KOPT-K1 (cell line): ENCODE measurements around the gene ABCA3.
"Not testable (repeated sequence)": the region's sequence is repeated elsewhere in the genome, so short reads cannot be mapped to it uniquely, and the experiment has no call there.

Experiments
- H3K27ac ChIP-seq: fragments of 200-600 bp; sonication (generic); 2 replicates; pipeline ENCODE4 v1.5.1; 2016; ENCODE audit warnings: antibody characterized with exemption, mild to moderate bottlenecking, low read depth, low read length; ENCODE audit not compliant: poor library complexity, severe bottlenecking
- H3K36me3 ChIP-seq: fragments of 200-600 bp; sonication (generic); 2 replicates; pipeline ENCODE4 v1.5.1; 2017; ENCODE audit warnings: antibody characterized with exemption, mild to moderate bottlenecking, low read length, moderate library complexity; ENCODE audit not compliant: insufficient read depth
- H3K9me3 ChIP-seq: fragments of 200-600 bp; sonication (generic); 2 replicates; pipeline ENCODE4 v1.5.1; 2017; ENCODE audit warnings: antibody characterized with exemption, low read length, mild to moderate bottlenecking; ENCODE audit not compliant: insufficient read depth, poor library complexity, severe bottlenecking

Gene ABCA3

GRCh38 chr16:2246301-2246885, 94.1 kb downstream of the ABCA3 start:
- Histone ChIP-seq H3K9me3 (no peaks in the 10 kb centered on the region), H3K36me3 (peaks cover 99% of the 10 kb centered on the region), H3K27ac (no peak overlapping the region)

DNA sequence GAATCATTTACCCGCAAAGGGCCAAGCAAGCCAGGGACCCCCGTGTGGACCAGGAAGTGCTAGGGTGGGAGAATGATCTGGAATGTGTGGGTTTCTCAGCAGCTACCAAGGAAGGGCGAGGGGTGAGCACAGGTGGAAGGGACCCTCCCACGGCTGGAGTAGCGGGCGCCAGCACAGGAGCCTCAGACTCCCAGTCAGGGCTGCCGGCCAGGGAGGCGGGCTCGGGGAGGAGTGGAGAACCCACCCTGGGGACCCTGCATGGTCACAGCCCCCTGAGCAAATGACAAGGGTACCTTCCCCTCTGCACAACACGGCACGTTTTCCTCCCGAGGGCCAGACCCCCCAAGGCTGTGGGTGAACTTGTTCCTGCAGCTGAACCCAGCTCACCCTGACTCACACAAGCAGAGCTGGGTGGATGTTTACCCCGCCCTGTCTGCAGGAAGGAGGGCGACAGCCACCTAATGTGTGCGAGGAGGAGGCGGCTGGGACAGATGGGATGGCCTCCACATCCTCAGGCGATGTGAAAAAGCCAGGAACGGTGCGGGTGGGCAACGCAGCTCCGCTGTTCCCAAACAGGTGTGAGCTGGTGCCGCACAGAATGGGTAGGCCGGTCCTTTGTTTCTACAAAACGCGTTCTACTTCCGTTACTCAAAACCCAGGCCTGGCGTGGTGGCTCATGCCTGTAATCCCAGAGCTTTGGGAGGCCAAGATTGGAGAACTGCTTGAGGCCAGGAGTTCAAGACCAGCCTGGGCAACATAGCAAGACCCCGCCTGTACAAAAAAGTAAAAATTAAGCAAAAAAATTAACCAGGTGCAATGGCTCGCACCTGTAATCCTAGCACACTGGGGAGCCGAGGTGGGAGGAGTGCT, 95.4 kb downstream of the ABCA3 start:
- Histone ChIP-seq H3K36me3 (peaks cover 90% of the 10 kb centered on the region), H3K9me3 (no peaks in the 10 kb centered on the region), H3K27ac (no peak overlapping the region)

DNA sequence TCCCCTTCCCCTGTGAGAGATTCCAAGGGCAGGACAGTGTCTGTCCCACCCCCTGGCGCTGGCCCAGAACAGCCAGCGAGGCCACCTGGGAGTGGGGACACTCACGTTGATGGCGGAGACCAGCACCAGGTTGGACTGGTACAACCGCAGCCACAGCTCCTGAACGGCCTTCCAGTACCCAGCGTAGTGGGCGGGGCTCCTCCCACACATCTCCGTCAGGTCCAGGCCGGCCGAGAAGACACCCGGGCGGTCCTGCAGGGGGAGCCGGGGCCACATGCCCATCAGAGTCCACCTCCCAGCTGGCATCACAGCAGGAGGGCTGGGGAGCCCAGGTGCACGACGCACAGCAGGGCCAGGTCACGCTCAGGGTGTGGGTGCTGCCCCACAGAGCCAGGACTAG, 96.2 kb downstream of the ABCA3 start:
- H3K27ac ChIP-seq, result no peak overlapping the region
- H3K9me3 ChIP-seq, result no peaks in the 10 kb centered on the region
- peaks cover 88% of the 10 kb centered on the region for H3K36me3 ChIP-seq

DNA sequence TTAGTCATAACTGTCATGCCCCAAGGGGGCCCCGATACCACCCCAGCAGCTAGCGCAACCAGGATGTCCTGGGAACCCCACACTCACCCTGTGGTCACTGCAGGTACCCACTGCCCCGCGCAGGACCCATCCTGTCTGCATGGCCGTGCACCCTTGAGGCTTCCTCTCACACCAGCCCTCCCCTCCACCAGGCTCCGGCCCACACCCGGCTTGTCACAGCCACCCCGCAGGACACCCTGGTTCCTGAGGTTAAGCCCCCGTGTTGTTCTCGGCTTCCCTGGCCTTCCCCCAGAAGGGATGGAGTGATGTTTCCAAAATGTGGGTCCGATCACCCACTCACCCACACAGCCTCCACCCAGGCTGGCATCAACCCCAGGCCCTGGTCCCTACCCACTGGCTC, 96.7 kb downstream of the ABCA3 start:
- H3K36me3 ChIP-seq, result peaks cover 88% of the 10 kb centered on the region
- no peaks in the 10 kb centered on the region for H3K9me3 ChIP-seq
- H3K27ac ChIP-seq, result no peak overlapping the region

DNA sequence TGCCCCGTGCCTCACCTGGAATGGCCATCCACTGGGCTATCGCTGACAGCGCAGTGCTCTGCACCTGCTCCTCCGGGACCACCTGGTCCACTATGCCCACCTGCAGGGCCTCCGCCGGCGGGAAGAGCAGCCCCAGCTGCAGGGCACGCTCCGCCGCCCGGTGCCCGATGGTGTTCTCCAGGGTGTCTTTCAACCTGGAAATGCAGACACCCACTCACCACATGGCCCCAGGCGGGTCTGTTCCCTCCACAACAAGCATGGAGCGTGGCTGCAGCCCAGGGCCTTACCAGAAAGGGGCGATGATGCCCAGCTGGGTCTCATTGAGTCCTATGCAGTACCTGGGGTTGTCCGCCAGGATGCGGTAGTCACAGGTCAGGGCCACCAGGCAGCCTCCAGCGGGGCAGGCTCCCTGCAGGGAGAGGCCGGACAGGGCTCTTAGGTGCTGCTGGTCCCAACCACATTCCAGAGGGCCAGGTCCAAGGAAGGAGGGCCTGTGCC, 97.4 kb downstream of the ABCA3 start:
- Histone ChIP-seq H3K27ac (no peak overlapping the region), H3K9me3 (no peaks in the 10 kb centered on the region), H3K36me3 (peaks cover 88% of the 10 kb centered on the region)

- Histone ChIP-seq H3K27ac (no peak overlapping the region), H3K36me3 (peaks cover 88% of the 10 kb centered on the region), H3K9me3 (no peaks in the 10 kb centered on the region)
These were observed 97.9 kb downstream of the ABCA3 start for GRCh38 chr16:2242598-2242997.

GRCh38 chr16:2240331-2240730, 100.2 kb downstream of the ABCA3 start:
- not testable (repeated sequence) for H3K27ac ChIP-seq, H3K9me3 ChIP-seq
- H3K36me3 ChIP-seq, result peaks cover 80% of the 10 kb centered on the region

GRCh38 chr16:2238838-2239675, 101.5 kb downstream of the ABCA3 start:
- H3K27ac ChIP-seq, result no peak overlapping the region
- H3K9me3 ChIP-seq, result no peaks in the 10 kb centered on the region
- H3K36me3 ChIP-seq, result peaks cover 80% of the 10 kb centered on the region

DNA sequence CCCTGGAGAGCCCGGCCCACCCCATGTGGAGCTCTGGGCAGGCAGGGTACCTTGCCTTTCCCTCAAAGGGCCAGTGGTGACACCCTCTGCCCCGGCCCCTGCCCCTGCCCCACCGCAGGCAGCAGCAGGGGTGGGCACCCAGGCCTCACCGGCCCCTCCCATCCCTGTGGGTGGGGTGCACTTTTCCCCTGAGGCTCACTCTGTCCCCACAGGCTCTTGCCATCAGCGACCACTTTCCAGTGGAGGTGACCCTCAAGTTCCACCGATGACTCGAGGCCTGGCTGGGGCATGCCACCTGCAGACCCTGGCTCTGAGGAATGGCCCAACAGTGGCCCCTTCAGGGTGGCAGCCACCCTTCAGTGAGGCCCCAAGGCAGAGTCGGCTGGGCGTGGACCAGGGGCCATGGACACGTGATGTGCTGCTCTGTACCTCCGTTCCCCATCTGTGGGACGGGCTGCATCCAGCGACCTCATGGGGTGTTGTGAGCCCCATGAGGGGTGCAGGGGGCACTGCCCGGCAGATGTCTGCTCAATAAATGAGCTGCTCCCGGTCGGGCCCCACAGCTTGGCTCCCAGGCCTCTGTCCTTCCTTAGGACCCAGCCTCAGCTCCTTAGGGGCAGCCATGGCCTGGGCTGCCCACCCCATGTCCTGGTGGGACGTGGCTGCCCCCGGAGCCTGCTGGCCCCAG, 102.2 kb downstream of the ABCA3 start:
- Histone ChIP-seq H3K9me3 (no peaks in the 10 kb centered on the region), H3K36me3 (peaks cover 80% of the 10 kb centered on the region), H3K27ac (no peak overlapping the region)

DNA sequence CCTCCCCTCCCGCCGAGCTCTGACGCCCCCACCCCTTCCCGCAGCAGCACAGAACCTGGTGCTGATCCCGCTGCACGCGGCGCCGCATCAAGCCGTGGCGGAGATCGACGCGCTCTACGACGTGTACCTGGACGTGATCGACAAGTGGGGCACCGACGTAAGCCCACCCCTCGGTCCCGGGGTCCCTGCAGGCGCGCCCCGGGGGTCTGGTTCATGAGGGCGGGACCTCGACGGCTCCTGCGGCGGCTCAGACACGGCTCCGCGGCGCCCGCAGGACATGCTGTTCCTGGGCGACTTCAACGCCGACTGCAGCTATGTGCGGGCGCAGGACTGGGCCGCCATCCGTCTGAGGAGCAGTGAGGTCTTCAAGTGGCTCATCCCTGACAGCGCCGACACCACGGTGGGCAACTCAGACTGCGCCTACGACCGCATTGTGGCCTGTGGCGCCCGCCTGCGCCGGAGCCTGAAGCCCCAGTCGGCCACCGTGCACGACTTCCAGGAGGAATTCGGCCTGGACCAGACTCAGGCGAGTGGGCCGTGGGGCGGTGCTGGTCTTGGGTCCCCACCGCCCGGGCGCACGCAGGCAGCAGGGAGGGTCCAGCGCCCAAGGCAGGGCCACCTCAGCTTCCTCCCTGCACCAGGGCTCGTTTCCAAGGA, 102.9 kb downstream of the ABCA3 start:
- Histone ChIP-seq H3K36me3 (peaks cover 80% of the 10 kb centered on the region), H3K27ac (no peak overlapping the region), H3K9me3 (no peaks in the 10 kb centered on the region)

- Histone ChIP-seq H3K36me3 (peaks cover 80% of the 10 kb centered on the region), H3K9me3 (no peaks in the 10 kb centered on the region), H3K27ac (no peak overlapping the region)
These were observed 103.4 kb downstream of the ABCA3 start for GRCh38 chr16:2237102-2237482.

- peaks cover 80% of the 10 kb centered on the region for H3K36me3 ChIP-seq
- no peak within 1 kb of the TSS for H3K27ac ChIP-seq
- no peaks in the 10 kb centered on the region for H3K9me3 ChIP-seq
These were observed 104.0 kb downstream of the ABCA3 start, which contains the start of gene DNASE1L2 for GRCh38 chr16:2236337-2237101. TSS of gene DNASE1L2 (plus strand) at chr16:2236444. CDS start at chr16:2236817, 373 bp downstream.

GRCh38 chr16:2235695-2236336, 104.7 kb downstream of the ABCA3 start:
- Histone ChIP-seq H3K36me3 (peaks cover 84% of the 10 kb centered on the region), H3K9me3 (no peaks in the 10 kb centered on the region), H3K27ac (no peak overlapping the region)
